WERI-Rb-1 (cell line): Measurements from ENCODE around the gene ZCCHC14.
A peak's percentile ranks its signal among the peaks of the same experiment; 100 is the strongest.

Experiments
- DNase-seq: peaks from one replicate; pipeline ENCODE4 v3.0.0-alpha.2; 2020
- H3K27ac ChIP-seq: fragments of 250-450 bp; sonication (Bioruptor Pico); 2 replicates; pipeline ENCODE4 v1.5.1; 2020; ENCODE audit warnings: mild to moderate bottlenecking, moderate library complexity
- H3K27me3 ChIP-seq: fragments of 250-450 bp; sonication (Bioruptor Pico); 2 replicates; pipeline ENCODE4 v1.5.1; 2021; ENCODE audit warnings: mild to moderate bottlenecking, low read depth, moderate library complexity; ENCODE audit not compliant: insufficient read depth, severe bottlenecking
- H3K36me3 ChIP-seq: fragments of 250-450 bp; sonication (Bioruptor Pico); 2 replicates; pipeline ENCODE4 v1.5.1; 2020; ENCODE audit warnings: mild to moderate bottlenecking, moderate library complexity
- H3K4me3 ChIP-seq: 2 replicates; pipeline ENCODE4 v1.5.1; 2011; ENCODE audit warnings: low read depth, mild to moderate bottlenecking, control low read depth, low read length
- H3K9me3 ChIP-seq: fragments of 250-450 bp; sonication (Bioruptor Pico); 2 replicates; pipeline ENCODE4 v1.5.1; 2021; ENCODE audit warnings: mild to moderate bottlenecking, moderate library complexity; ENCODE audit not compliant: severe bottlenecking
- CTCF ChIP-seq: IDR thresholded peaks from 2 replicates; pipeline ENCODE4 v1.5.1; 2011; ENCODE audit warnings: low read depth, mild to moderate bottlenecking, control low read depth, inconsistent platforms, low read length

ZCCHC14 gene

GRCh38 chr16:87463722-87464690 lies 28.8 kb downstream of the ZCCHC14 start:
- no peaks in the 10 kb centered on the region for H3K27me3 ChIP-seq
- DNase-seq = no peak
- H3K27ac ChIP-seq = no peak overlapping the region
- no peaks in the 10 kb centered on the region for H3K9me3 ChIP-seq
- H3K4me3 ChIP-seq = no peak overlapping the region
- no peak for TF ChIP-seq CTCF
- H3K36me3 ChIP-seq = no peaks in the 10 kb centered on the region

GRCh38 chr16:87461466-87461991 lies 31.3 kb downstream of the ZCCHC14 start:
- Histone ChIP-seq H3K9me3 (no peaks in the 10 kb centered on the region), H3K27ac (no peak overlapping the region), H3K4me3 (no peak overlapping the region), H3K36me3 (peaks cover 2% of the 10 kb centered on the region), H3K27me3 (no peaks in the 10 kb centered on the region)
- DNase-seq = peak; percentile 86
- peak; percentile 53; the same call in 1 of the 2 replicates for TF ChIP-seq CTCF

- Histone ChIP-seq H3K4me3 (no peak overlapping the region), H3K9me3 (no peaks in the 10 kb centered on the region)
- no peak for TF ChIP-seq CTCF
These were observed 31.9 kb downstream of the ZCCHC14 start for GRCh38 chr16:87460936-87461335.

GRCh38 chr16:87459833-87460232 lies 33.0 kb downstream of the ZCCHC14 start:
- DNase-seq = no peak
- no peaks in the 10 kb centered on the region for H3K9me3 ChIP-seq
- no peak overlapping the region for H3K27ac ChIP-seq
- TF ChIP-seq CTCF = no peak
- peaks cover 2% of the 10 kb centered on the region for H3K36me3 ChIP-seq
- H3K4me3 ChIP-seq = no peak overlapping the region
- H3K27me3 ChIP-seq = no peaks in the 10 kb centered on the region

More at GRCh38 chr16:87460936-87461335, 31.9 kb downstream of the ZCCHC14 start:
- DNase-seq = no peak
- peaks cover 2% of the 10 kb centered on the region for H3K36me3 ChIP-seq
- H3K27me3 ChIP-seq = no peaks in the 10 kb centered on the region
- no peak overlapping the region for H3K27ac ChIP-seq

- Histone ChIP-seq H3K9me3 (no peaks in the 10 kb centered on the region), H3K27ac (no peak overlapping the region), H3K27me3 (no peaks in the 10 kb centered on the region), H3K4me3 (no peak overlapping the region), H3K36me3 (peaks cover 2% of the 10 kb centered on the region)
- no peak for TF ChIP-seq CTCF
- DNase-seq = no peak
These were observed 33.8 kb downstream of the ZCCHC14 start for GRCh38 chr16:87459027-87459426.
